Measurements from ENCODE around the gene FILIP1L. TPM values are rescaled to one million over a fixed set of nuclear protein-coding genes. Genes with fewer than 3 reads are reported as not detected.

FILIP1L gene
- total RNA-seq, 4 donors from 2014 or later = 28.3 to 56.3 (median 43.2) TPM

DNA sequence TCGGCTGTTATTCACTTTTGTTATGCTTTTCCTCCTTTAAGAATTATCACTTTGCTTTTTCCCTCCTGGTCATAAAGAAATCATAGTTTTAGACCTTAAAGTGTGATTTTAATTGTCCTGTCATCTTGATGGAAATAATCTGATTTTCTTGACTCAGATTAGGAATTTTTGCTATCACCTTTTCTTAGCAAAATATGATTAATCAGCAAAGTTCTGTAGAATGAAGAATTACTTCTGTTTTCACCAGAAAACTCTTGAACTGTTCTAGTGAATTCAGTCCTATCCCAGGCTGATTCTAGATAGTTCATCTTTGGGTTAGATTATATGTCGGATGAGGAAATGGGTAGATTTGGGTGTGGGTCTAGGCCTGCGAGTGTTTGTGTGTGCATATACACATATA is 284.5 kb downstream of the FILIP1L start:
- TF ChIP-seq, protein P1, sequence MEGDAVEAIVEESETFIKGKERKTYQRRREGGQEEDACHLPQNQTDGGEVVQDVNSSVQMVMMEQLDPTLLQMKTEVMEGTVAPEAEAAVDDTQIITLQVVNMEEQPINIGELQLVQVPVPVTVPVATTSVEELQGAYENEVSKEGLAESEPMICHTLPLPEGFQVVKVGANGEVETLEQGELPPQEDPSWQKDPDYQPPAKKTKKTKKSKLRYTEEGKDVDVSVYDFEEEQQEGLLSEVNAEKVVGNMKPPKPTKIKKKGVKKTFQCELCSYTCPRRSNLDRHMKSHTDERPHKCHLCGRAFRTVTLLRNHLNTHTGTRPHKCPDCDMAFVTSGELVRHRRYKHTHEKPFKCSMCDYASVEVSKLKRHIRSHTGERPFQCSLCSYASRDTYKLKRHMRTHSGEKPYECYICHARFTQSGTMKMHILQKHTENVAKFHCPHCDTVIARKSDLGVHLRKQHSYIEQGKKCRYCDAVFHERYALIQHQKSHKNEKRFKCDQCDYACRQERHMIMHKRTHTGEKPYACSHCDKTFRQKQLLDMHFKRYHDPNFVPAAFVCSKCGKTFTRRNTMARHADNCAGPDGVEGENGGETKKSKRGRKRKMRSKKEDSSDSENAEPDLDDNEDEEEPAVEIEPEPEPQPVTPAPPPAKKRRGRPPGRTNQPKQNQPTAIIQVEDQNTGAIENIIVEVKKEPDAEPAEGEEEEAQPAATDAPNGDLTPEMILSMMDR (IDR thresholded peaks at IDR 0.05; ENCODE audit: low read depth) = no peak

DNA sequence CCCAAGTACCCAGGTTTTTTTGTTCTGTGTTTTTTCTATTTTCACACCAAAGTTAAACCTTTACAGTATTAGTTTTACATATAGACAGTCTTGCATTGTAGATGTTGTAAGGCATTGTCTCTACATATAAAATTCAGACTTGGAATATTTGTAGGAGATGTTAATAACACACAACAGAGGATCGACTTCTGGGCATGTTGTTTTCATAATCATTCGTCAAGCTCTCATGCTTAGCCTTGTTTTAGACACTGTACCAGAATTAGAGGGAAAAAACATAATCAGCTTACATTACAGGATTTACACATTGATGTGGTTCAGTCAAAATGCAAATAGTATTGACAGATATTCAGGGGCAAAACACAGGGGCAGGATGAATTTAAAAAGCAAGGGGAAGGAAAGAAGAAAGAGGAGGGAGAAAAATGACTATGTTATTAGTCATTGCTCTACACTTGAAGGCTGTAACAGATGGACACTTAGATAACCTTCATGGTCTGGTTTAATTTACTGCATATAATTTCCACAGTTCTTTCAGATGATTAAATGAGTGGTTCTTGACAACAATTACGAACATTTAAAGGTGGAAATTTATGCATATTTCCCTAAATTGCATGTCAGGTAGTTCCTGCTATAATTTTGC is 289.2 kb downstream of the FILIP1L start:
- TF ChIP-seq, protein P1 (IDR thresholded peaks at IDR 0.05; ENCODE audit: low read depth) = no peak

DNA sequence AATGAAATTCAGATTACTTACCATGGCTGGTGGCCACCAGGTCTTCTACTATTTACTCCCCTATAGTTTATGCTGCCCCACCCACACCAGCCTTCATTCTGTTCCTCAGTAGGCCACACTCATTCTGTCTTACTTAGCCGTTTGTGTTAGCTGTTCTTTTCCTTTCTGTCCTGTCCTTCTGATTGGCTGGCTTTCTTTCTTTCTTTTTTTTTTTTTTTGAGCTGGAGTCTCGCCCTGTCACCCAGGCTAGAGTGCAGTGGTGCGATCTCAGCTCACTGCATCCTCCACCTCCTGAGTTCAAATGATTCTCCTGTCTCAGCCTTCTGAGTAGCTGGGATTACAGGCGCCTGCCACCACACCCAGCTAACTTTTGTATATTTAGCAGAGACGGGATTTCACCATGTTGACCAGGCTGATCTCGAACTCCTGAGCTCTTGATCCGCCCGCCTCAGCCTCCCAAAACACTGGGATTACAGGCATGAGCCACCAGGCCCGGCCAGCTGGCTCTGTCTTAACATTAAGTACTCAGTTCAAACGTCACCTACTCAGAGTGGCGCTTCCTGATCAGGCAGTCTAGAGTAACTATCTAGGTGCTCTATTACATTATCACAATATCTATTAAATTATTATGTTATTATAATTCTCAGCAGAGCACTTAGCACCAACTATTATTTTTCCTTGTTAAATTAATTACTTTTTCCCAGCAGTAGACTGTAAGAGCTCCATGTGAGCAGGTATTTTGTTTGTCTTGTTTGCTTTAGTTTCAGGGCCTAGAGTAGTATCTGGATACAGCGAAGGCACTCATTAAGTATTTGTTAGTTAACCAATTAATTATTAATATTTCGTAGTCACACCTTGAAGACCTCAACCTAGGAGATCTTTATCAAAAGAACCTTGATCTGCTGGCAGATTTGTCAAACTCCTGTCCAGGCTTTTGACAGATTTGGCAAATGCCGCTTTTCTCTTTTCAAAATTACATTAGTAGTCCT is 290.3 kb downstream of the FILIP1L start:
- TF ChIP-seq, protein P1 (IDR thresholded peaks at IDR 0.05; ENCODE audit: low read depth) = no peak

DNA sequence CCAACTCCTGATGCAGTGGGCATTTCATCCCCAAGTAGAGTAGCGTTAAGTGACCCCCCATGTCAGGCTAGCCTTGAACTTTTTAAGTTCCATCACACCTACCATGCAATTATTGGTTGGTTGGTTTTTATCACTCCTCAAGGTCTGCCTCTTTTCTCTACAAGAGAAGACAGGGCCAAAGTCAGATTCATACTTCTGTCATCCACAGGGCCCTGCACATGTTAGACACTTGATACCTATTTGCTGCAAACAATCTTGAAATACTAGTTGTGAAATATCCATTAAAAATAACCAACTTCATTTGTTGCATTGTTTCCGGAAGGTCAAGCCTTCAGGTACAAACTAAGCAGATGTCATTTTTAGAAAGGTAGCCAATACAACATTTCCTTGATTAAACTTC is 295.5 kb downstream of the FILIP1L start:
- TF ChIP-seq, protein P1 (IDR thresholded peaks at IDR 0.05; ENCODE audit: low read depth) = no peak

DNA sequence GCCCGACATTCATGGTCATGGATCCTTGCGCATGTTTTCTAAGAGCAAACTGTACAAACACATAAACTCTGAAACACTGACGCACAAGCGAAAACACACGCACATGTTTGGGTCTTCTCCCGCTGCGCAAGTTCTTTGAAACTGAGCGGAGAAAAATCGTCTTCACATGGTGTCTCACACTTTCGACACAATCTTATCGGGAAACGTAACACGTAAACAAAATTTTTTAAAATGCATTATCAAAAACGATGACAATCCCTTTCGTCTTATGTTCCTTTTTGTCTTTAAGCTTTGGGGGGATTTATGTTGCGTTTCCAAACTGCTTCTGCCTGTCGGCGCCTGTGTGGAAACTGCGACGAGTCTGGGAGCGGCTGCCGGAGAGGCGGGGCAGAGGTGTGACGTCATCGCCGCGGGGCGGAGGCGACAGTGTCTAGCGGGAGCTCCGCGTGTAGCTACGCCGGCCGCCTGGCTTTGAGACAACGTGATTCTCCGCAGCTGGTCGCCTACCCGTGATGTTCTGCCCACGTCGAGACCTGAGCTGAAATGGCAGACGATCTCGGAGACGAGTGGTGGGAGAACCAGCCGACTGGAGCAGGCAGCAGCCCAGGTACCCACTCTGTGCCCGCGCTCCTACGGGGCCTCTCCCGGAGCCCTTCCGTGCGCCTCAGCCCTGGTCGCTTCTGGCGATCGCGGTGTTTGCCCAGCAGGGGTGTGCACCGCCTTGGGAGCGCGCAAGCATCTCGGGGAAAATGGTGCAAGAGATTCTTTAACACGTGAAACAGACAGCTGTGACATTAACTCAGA is 296.7 kb downstream of the FILIP1L start, which contains the start of gene CMSS1:
TSS of gene CMSS1 (plus strand) at position 426 of the 804 bp plus-strand sequence.
- TF ChIP-seq, protein P1 (IDR thresholded peaks at IDR 0.05; ENCODE audit: low read depth) = no peak

DNA sequence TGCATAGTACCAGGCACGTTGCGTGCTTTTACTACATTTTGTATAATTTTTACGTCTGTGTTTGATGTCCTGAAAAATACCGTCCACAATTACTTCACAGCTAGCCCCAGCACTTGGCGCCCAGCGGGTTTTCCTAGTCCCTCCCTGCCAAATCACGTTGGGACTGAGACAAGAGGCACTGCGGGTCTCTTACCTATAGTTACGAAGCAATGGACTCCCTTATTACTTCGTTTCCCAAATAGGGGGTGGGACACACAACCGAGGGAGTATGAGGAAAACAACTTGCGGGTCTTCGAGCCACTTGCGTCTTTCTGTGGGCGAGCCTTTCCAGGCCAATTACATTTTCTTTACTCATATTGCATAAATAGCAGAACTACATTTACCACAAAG is 297.3 kb downstream of the FILIP1L start:
- TF ChIP-seq, protein P1 (IDR thresholded peaks at IDR 0.05; ENCODE audit: low read depth) = no peak

Data from subcutaneous adipose tissue (tissue), 4 donors.